SJSA1 (cell line): Measurements from ENCODE around the gene TRIM27. TPM values are rescaled to one million over a fixed set of nuclear protein-coding genes. Genes with fewer than 3 reads are reported as not detected.
"Not testable (repeated sequence)": the region's sequence is repeated elsewhere in the genome, so short reads cannot be mapped to it uniquely, and the experiment has no call there.

ENCODE experiments used
- DNase-seq, 2 experiments: peaks; one replicate each; pipeline ENCODE4 v3.0.0-alpha.2; 2015 to 2020; ENCODE audit warnings: low spot score in 2 of 2, low read depth in 1 of 2
- H3K27ac ChIP-seq: fragments of 250-450 bp; sonication (Bioruptor Pico); 2 replicates; pipeline ENCODE4 v1.5.1; 2020; ENCODE audit warnings: mild to moderate bottlenecking, moderate library complexity
- H3K27me3 ChIP-seq: fragments of 250-450 bp; sonication (Bioruptor Pico); replicated peaks from 2 replicates; pipeline ENCODE4 v1.5.1; 2020; ENCODE audit warnings: mild to moderate bottlenecking, moderate library complexity
- H3K36me3 ChIP-seq: fragments of 250-450 bp; sonication (Bioruptor Pico); 2 replicates; pipeline ENCODE4 v1.5.1; 2020; ENCODE audit warnings: mild to moderate bottlenecking
- H3K4me1 ChIP-seq: fragments of 250-450 bp; sonication (Bioruptor Pico); replicated peaks from 2 replicates; pipeline ENCODE4 v1.6.1; 2021; ENCODE audit warnings: mild to moderate bottlenecking
- H3K4me3 ChIP-seq: fragments of 250-450 bp; sonication (Bioruptor Pico); 2 replicates; pipeline ENCODE4 v1.5.1; 2020; ENCODE audit warnings: mild to moderate bottlenecking
- H3K9me3 ChIP-seq: fragments of 250-450 bp; sonication (Bioruptor Pico); replicated peaks from 2 replicates; pipeline ENCODE4 v1.5.1; 2020; ENCODE audit warnings: mild to moderate bottlenecking
- total RNA-seq: library from RNA; depleted of rRNA; stranded (reverse); fragments of >200 nt; shearing (Covaris generic); gene quantifications from 2 replicates; pipeline ENCODE4 v1.2.3, GENCODE V29; 2014

The TRIM27 gene
- total RNA-seq, 1 experiment from 2014 or later, result 61.4 TPM

DNA sequence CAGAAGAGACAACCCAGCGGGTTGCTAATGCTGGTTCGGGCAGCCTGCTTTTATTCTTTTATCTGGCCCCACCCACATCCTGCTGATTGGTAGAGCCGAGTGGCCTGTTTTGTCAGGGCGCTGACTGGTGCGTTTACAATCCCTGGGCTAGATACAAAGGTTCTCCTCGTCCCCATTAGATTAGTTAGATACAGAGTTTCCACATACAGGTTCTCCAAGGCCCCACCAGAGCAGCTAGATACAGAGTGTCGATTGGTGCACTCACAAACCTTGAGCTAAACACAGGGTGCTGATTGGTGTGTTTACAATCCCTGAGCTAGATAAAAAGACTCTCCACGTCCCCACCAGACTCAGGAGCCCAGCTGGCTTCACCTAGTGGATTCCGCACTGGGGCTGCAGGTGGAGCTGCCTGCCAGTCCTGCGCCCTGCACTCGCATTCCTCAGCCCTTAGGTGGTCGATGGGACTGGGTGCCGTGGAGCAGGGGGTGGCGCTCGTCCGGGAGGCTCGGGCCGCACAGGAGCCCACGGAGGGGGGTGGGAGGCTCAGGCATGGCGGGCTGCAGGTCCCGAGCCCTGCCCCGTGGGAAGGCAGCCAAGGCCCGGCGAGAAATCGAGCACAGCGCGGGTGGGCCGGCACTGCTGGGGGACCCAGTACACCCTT is 51.5 kb downstream of the TRIM27 start:
- not testable (repeated sequence) for H3K27ac ChIP-seq, H3K36me3 ChIP-seq, H3K9me3 ChIP-seq, DNase-seq, H3K4me1 ChIP-seq, H3K27me3 ChIP-seq, H3K4me3 ChIP-seq

DNA sequence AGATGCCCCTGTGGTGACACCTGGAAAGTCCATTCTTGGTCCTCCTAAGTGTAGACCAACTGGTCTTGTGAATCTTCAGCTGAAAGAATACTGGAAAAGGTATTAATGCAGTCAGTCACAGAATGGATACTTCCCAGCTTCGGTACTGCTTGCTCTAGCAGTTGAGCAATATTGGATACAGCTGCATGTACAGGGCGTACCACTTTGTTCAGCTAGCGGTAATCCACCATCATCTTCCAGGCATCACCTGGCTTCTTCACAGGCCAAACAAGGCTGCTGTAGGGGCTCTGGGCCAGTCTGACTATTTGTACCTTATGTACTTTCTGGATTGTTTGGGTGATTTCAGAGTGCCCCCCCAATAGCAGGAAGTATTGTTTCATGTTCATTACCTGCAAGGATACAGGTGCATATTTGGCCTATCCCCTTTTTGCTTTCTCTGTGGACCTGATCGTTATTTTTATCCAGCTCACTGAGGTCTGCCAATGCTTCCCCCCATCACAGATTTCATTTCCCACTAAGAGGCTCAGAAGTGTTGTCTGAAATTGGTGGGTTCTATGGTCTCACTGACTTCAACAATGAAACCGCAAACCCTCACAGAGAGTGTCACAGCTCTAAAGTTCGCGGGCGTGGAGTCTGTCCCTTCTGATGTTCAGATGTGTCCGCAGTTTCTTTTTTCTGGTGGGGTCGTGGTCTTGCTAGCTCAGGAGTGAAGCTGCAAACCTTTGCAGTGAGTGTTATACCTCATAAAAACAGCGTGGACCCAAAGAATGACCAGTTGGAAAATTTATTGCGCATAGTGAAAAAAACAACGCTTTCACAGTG is 52.2 kb downstream of the TRIM27 start:
- H3K4me1 ChIP-seq, result peaks cover 6% of the 10 kb centered on the region
- H3K27ac ChIP-seq, result no peak overlapping the region
- no peaks in the 10 kb centered on the region for H3K36me3 ChIP-seq
- no peaks in the 10 kb centered on the region for H3K9me3 ChIP-seq
- DNase-seq, result no peak
- H3K27me3 ChIP-seq, result 0 out of 2 replicates have a peak, but pooled peaks cover under 1% of the 10 kb centered on the region
- no peak overlapping the region for H3K4me3 ChIP-seq

DNA sequence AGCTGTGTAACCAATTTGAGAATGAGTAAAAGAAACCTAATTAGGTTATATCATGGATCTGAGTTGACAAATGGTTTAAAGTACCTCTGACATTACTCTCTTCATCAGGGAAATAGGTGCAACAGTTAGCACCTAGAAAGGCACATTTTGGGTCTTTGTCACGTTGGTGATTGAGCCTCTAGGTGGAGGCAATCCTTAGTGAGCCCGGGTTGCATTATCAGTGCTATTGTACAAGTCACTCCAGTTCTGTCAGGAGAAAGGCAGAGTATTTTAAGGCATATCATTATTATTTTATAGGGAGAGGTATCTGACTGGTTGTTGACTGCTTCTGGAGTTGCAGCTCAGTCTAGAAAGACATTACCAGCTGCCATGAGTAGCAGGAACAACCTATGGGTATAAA is 54.9 kb downstream of the TRIM27 start:
- peaks cover 14% of the 10 kb centered on the region for H3K4me1 ChIP-seq
- no peak for DNase-seq
- no peaks in the 10 kb centered on the region for H3K27me3 ChIP-seq
- H3K36me3 ChIP-seq, result no peaks in the 10 kb centered on the region
- H3K9me3 ChIP-seq, result peaks cover 5% of the 10 kb centered on the region; the same call in 1 of the 2 replicates
- H3K27ac ChIP-seq, result no peak overlapping the region
- no peak overlapping the region for H3K4me3 ChIP-seq

DNA sequence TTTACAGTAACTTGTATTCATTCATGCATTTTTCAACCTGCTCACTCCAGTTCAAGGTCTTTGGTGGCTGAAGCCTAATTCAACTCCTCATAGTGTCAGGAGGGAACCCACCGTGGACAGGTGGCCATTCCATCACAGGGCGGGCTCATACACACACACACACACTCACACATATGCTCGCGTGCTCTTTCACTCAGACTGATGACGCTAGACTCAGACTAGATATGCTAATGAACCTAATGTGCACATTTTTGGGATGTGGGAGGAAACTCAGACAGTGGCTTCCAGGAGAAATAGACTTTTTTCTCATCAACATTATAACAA is 56.7 kb downstream of the TRIM27 start:
- H3K4me3 ChIP-seq, result peak overlapping the region; percentile 72
- peaks cover 5% of the 10 kb centered on the region; the same call in 1 of the 2 replicates for H3K9me3 ChIP-seq
- no peaks in the 10 kb centered on the region for H3K36me3 ChIP-seq
- H3K27ac ChIP-seq, result no peak overlapping the region
- no peak for DNase-seq
- no peaks in the 10 kb centered on the region for H3K27me3 ChIP-seq
- H3K4me1 ChIP-seq, result peaks cover 17% of the 10 kb centered on the region

DNA sequence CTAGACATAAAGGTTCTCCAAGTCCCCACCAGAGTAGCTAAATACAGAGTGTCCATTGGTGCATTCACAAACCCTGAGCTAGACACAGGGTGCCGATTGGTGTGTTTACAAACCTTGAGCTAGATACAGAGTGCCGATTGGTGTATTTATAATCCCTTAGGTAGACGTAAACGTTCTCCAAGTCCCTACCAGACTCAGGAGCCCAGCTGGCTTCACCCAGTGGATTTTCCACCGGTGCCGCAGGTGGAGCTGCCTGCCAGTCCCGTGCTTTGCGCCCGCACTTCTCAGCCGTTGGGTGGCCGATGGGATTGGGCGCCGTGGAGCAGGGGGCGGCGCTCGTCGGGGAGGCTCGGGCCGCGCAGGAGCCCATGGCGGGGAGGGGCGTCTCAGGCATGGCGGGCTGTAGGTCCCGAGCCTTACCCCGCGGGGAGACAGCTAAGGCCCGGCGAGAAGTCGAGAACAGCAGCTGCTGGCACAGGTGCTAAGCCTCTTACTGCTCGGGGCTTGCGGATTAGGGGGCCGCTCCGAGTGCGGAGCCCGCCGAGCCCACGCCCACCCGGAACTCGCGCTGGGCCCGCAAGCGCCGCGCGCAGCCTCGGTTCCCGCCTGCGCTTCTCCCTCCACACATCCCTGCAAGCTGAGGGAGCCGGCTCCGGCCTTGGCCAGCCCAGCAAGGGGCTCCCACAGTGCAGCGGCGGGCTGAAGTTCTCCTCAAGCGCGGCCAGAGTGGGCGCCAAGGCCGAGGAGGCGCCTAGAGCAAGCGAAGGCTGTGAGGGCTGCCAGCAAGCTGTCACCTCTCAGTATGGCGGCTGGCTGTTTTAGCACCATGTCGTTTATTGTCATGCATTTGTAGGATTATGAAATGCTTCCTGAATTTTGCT is 57.3 kb downstream of the TRIM27 start:
- H3K4me1 ChIP-seq, result peaks cover 17% of the 10 kb centered on the region
- not testable (repeated sequence) for H3K27me3 ChIP-seq, H3K9me3 ChIP-seq, H3K36me3 ChIP-seq
- DNase-seq, result peak; percentile 71 to 81
- H3K27ac ChIP-seq, result peak overlapping the region; percentile 32
- H3K4me3 ChIP-seq, result peak overlapping the region; percentile 72

DNA sequence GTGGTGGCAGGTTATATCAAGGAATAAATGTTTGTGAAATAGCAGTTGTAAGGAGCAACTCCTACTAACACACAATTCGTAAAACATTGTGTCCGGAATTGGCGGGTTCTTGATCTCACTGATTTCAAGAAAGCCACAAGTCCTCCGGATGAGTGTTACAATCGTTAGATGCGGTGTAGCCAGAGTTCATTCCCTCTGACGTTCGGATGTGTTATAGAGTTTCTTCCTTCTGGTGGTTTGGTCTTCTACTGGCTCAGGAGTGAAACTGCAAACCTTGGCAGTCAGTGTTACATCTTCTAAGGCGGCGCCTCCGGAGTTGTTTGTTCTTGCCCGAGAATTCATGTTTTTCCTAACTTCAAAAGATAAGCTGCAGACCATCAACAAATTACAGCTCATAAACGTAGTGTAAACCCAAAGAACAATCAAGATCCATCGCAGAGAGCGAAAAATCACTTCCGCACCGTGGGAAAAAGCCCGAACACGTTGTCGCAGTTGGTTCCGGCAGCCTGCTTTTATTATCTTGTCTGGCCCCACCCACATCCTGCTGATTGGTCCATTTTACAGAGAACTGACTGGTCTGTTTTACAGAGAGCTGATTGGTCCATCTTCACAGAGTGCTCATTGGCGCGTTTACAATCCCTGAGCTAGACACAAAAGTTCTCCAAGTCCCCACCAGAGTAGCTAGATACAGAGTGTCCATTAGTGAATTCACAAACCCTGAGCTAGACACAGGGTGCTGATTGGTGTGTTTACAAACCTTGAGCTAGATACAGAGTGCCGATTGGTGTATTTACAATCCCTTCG is 58.2 kb downstream of the TRIM27 start:
- peaks cover 5% of the 10 kb centered on the region; the same call in 1 of the 2 replicates for H3K9me3 ChIP-seq
- no peak overlapping the region for H3K27ac ChIP-seq
- H3K27me3 ChIP-seq, result no peaks in the 10 kb centered on the region
- no peaks in the 10 kb centered on the region for H3K36me3 ChIP-seq
- H3K4me3 ChIP-seq, result no peak overlapping the region
- H3K4me1 ChIP-seq, result peaks cover 19% of the 10 kb centered on the region
- DNase-seq, result peak in 1 of 2 experiments; percentile 15

DNA sequence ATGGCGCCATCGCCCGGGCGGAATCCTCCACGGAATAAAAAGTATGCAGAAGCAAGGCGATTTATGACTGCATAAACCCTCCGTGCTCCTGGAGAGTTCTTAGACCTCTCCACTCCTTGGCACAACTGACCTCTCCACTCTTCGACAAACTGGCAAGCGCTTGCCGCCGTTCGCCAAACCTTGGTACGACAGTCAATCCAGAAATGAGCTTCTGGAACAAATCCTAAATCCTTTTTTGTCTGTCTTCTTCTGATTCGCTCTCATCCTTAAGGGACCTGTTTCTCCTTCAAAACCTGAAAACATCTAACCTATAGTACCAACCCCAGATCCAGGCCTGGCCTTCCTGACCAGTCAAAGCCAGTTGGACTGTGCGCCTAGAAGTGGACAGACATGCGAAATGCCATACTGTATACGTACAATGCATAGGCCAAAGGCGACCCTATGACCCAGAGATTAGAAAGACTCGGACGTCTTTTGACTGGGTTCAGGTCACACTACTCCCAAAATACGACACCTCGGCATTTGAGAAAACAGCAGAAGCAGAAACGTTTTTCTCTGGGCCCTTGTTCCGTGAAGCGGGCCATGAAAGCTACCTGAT is 59.4 kb downstream of the TRIM27 start:
- H3K4me1 ChIP-seq, result peaks cover 23% of the 10 kb centered on the region
- H3K27me3 ChIP-seq, result peaks cover 8% of the 10 kb centered on the region; the same call in 1 of the 2 replicates
- DNase-seq, result no peak
- H3K9me3 ChIP-seq, result peaks cover 5% of the 10 kb centered on the region; the same call in 1 of the 2 replicates
- H3K27ac ChIP-seq, result no peak overlapping the region
- H3K4me3 ChIP-seq, result peak overlapping the region; percentile 48
- H3K36me3 ChIP-seq, result no peaks in the 10 kb centered on the region

DNA sequence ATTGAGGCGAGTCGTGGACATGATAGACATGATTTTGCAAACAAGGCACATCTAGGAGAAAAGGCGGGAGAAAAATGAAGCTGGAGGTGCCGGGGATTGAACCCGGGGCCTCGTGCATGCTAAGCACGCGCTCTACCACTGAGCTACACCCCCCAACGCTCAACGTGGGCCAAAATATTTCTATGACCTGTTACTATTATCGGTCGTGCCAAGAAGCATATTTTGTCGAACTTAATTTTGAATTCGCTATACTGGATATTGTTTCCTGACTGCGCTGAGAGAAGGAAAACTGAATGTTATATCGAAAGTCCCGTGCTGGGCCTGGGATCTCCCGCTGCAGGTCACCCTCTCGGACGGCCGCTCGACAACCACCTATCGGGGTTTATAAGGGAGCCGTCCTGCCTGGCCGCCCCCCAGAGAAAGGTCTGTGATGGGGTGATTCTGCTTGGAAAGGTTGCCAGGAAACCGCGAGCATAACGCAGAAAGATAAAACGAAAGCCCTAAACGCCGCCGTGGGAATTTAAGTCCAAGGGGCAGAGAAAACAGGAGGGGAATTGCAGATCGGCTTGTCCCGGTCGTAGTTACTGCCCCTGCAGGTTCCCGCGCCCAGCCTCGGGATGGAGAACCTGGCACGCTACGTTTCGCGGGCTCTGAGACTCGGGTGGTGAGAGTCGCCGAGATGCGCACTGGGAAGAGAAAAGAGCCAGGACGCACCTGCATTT is 60.0 kb downstream of the TRIM27 start:
- peak; percentile 79 to 93 for DNase-seq
- Histone ChIP-seq H3K4me3 (peak overlapping the region; percentile 48), H3K27me3 (peaks cover 8% of the 10 kb centered on the region; the same call in 1 of the 2 replicates), H3K9me3 (peaks cover 5% of the 10 kb centered on the region; the same call in 1 of the 2 replicates), H3K4me1 (peaks cover 23% of the 10 kb centered on the region), H3K27ac (no peak overlapping the region), H3K36me3 (no peaks in the 10 kb centered on the region)

DNA sequence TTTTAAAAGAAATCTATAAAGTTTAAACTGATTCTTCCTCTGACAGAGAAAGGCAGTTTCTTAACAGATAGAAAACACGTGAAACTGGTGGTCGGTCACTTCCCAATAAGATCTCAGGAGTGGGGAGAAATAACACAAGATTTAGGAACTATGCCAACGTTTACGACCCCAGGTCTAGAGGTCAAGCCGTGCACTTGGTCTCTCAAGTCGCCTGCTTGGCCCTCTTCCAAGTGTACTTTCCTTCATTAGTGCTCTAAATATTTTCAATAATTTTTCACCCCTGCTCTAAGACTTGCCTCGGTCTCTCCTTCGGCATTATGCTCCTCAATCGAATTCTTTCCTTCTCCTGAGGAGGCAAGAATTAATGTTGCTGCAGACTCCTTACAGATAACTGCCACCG is 61.7 kb downstream of the TRIM27 start:
- peaks cover 8% of the 10 kb centered on the region; the same call in 1 of the 2 replicates for H3K27me3 ChIP-seq
- no peak overlapping the region for H3K4me3 ChIP-seq
- DNase-seq, result no peak
- no peaks in the 10 kb centered on the region for H3K36me3 ChIP-seq
- H3K9me3 ChIP-seq, result peaks cover 5% of the 10 kb centered on the region; the same call in 1 of the 2 replicates
- no peak overlapping the region for H3K27ac ChIP-seq
- peaks cover 21% of the 10 kb centered on the region for H3K4me1 ChIP-seq

DNA sequence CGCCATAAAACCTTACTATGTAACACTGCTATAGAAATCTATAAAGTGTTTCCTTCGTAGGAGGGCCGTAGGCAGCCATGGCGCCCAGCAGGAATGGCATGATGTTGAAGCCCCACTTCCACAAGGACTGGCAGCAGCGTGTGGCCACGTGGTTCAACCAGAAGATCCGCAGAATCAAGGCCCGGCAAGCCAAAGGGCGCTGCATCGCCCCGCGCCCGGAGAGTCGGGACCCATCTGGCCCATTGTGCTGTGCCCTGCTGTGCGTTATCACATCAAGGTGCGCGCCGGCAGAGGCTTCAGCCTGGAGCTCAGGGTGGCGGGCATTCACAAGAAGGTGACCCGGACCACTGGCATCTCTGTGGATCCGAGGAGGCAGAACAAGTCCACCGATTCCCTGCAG is 62.4 kb downstream of the TRIM27 start:
- Histone ChIP-seq H3K36me3 (no peaks in the 10 kb centered on the region), H3K27me3 (peaks cover 8% of the 10 kb centered on the region; the same call in 1 of the 2 replicates), H3K9me3 (peaks cover 5% of the 10 kb centered on the region; the same call in 1 of the 2 replicates), H3K4me3 (no peak overlapping the region), H3K4me1 (peaks cover 17% of the 10 kb centered on the region), H3K27ac (no peak overlapping the region)
- DNase-seq, result no peak

DNA sequence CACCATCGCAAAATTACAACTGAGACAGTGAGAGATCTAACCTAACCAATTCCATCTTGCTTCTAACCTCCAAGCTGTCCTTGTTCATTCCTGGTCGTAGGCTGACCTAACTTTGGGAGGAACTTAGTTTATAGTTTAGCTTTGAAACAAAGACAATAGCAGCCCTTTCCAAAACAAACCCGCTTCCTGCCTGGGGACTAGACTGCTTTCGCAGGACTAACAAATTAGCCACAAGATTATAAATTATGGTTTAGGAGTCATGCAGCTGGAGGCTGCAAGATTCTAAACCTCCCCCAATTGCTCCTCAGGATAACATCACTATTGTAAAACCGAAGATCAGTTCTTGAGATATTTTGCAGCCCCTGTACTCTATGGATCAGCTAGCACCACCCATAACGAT is 63.2 kb downstream of the TRIM27 start:
- Histone ChIP-seq H3K36me3 (no peaks in the 10 kb centered on the region), H3K4me1 (peaks cover 17% of the 10 kb centered on the region), H3K4me3 (no peak overlapping the region), H3K27ac (no peak overlapping the region), H3K27me3 (peaks cover 8% of the 10 kb centered on the region; the same call in 1 of the 2 replicates), H3K9me3 (peaks cover 3% of the 10 kb centered on the region; the same call in 1 of the 2 replicates)
- DNase-seq, result no peak

DNA sequence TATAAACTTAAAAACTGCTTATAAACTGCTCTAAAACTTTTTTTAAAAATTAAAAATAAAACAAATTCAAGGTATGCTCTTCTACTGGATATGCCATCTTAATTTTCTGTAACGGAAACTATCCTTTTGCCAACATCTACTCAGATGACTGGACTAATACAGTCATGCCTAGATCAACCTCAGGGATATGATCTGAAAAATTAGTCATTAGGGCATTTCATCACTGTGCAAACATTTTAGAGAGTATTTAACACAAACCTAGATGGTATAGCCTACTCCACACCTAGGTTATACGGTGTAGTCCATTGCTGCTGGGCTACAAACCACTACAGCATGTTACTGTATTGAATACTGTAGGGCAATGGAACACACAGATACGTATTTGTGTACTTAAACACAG is 64.8 kb downstream of the TRIM27 start:
- Histone ChIP-seq H3K4me1 (peaks cover 9% of the 10 kb centered on the region; the same call in 1 of the 2 replicates), H3K4me3 (no peak overlapping the region), H3K27ac (no peak overlapping the region), H3K36me3 (no peaks in the 10 kb centered on the region), H3K9me3 (no peaks in the 10 kb centered on the region), H3K27me3 (peaks cover 8% of the 10 kb centered on the region; the same call in 1 of the 2 replicates)
- DNase-seq, result no peak
